Hematopoietic multipotent progenitor cell (in vitro differentiated cells): ENCODE results near the gene RPGRIP1L. TPM values are rescaled to one million over a fixed set of nuclear protein-coding genes. Genes with fewer than 3 reads are reported as not detected.

Source experiments
- DNase-seq, 3 donors: peaks; one replicate each; pipeline ENCODE4 v3.0.0-alpha.2; 2011 to 2015; ENCODE audit warnings: low read depth in 2 of 3, low spot score in 2 of 3
- total RNA-seq: library from RNA; depleted of rRNA; stranded (reverse); fragments of >200 nt; gene quantifications from one replicate; pipeline ENCODE4 v1.2.3, GENCODE V29; 2012

Gene RPGRIP1L
- total RNA-seq, 1 donor, result 2.2 TPM

DNA sequence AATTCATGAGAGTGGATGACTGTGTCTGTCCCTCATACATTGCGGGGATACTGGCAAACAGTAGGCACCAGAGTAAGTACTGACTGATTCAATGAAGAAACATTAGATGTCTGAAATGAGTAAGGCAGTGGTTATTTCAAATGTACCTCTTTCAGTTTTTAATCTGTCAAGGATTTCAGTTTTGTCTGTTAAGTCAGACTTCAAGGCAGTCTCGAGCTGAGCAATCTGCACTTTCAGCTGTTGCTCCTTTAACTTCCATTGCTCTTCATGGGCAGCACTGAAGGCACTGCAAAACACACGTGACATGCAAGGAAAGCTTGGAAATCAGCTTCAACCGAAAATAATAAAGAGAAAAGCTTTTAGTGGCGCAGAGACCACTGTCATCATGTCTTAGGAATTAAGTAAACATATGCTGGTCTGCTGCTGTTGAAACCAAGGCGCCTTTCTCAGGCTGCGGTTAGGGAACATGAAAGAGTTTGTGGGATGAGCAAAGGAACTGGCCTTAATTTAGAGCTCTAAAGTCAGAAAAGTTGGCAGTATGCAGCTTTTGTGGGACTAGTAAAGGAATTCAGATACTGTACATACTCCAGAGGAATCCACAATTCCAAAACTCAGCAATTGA is 38.8 kb downstream of the RPGRIP1L start:
- no peak for DNase-seq

- DNase-seq, result no peak
Observed at GRCh38 chr16:53662072-53662471, 41.6 kb downstream of the RPGRIP1L start.

DNA sequence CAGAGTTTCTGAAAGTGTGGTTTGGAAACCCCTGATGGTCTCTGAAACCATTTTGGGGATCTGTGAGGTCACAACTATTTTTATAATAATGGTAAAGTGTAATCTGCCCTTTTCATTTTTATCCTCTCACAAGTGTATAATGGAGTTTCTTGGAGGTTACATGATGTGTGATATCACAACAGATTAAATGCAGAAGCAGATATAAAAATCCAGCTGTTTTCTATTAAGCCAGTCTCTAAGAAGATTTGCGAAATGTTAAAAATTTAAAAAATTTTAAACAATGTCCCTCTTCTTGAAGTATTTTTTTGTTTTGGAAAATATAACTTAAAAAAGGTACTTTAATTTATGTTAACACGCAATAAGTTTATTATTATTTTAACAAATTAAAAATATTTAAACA is 48.7 kb downstream of the RPGRIP1L start:
- no peak for DNase-seq

- no peak for DNase-seq
Observed at GRCh38 chr16:53651357-53651756, 52.3 kb downstream of the RPGRIP1L start.

GRCh38 chr16:53646506-53646905 is 57.2 kb downstream of the RPGRIP1L start:
- no peak for DNase-seq

GRCh38 chr16:53643474-53643873 is 60.2 kb downstream of the RPGRIP1L start:
- DNase-seq, result no peak

DNA sequence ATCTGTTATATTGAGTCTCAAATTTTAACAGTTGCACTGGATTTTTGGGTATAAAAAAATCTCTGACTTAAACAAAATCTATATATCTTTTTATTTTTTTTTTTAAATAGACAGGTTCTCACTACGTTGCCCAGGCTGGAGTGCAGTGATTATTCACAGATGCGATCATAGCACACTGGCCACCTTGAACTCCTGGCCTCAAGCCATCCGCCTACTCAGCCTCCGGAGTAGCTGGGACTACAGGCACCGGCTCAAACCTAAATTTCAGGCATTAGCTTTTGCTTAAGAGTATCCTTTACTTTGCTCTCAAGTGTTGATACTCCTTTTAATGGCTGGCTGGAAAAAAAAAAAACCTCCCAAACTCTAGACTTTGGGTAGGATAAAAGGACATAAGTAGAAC is 61.6 kb downstream of the RPGRIP1L start:
- no peak for DNase-seq

GRCh38 chr16:53636978-53637377 is 66.7 kb downstream of the RPGRIP1L start:
- DNase-seq, result no peak

- DNase-seq, result no peak
Observed at GRCh38 chr16:53632526-53632925, 71.1 kb downstream of the RPGRIP1L start.

- no peak for DNase-seq
Observed at GRCh38 chr16:53631236-53632025, 72.2 kb downstream of the RPGRIP1L start.

DNA sequence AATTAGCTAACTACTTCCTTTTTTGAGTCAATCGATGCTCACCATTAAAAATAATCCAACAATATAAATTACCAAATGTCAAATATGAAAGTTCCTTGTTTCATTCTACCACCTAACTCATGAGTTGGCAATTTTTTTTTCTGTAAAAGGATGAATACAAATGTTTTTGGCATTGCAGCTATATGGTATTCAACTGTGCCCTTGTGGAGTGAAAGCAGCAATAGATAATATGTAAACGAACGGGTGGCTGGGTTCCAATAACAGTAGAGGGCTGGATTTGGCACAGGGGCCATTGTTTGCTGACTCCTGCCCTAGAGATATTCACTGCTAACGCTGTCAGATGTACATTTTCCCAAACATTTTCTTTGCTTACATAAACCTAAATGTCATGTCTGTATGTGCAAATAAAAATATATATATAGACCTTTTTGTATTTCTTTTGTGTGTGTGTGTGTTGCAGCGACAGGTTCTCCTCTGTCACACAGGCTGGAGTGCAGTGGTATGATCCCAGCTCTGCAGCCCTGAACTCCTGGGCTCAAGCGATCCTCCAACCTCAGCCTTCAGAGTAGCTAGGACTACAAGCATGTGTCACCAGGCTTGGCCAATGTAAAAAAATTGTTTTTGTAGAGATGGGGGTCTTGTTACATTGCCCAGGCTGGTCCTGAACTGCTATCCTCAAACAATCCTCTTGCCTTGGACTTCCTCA is 73.9 kb downstream of the RPGRIP1L start:
- DNase-seq, result no peak

DNA sequence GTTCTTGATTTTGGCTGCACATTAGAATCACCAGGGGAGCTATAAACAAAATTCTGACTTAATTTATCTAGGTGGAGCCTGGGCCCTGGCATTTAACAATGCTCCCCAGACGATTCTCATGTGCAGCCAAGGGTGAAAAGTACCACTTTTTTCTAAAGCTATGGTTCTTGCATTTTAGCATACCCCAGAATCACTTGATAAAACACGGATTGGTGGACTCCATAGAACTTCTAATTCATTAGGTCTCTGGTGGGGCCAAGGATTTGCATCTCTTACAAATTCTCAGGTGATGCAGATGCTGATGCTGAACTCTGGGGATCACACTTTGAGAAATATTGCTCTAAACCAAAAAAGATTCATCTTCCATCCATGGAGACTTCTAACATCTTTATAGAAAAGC is 74.5 kb downstream of the RPGRIP1L start:
- no peak for DNase-seq

DNA sequence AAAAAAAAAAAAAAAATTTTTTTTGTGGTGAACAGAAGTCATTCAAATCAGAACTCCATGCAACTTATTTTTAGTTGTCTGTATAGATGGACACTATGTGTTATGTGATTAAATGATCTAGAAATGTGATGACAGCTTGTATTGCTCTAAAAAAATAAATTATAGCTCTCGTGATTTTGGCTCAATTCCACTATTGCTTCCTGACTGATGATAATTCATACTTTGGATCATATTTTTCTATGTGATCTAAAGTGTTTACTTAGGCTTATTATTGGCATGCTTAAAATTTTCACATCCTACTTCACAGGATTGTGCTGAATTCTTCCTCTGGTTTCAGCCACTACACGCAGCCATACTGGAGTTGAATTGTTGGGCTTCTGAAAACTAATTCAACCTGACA is 76.8 kb downstream of the RPGRIP1L start:
- DNase-seq, result no peak

DNA sequence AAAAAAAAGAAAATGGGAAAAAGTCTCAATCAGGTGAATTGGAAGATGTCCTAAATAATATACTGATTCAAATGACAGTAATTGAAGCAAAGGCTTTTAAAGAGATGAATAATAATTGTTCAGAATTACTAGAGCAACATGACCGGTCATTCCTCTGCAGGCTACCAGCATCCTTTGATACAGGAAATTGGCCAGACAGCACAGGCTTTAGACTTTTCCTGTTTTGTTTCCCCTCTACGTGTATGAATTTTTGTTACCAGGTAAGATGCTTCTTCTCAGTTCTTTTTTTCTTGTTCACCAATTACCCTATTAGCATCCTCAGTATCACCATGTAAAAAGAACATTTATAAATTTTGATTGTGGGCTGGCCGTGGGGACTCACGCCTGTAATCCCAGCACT is 77.5 kb downstream of the RPGRIP1L start:
- DNase-seq, result no peak

- DNase-seq, result no peak
Observed at GRCh38 chr16:53625221-53625620, 78.4 kb downstream of the RPGRIP1L start.

- DNase-seq, result no peak
Observed at GRCh38 chr16:53622315-53622714, 81.3 kb downstream of the RPGRIP1L start.

GRCh38 chr16:53620476-53620875 is 83.2 kb downstream of the RPGRIP1L start:
- DNase-seq, result no peak

- DNase-seq, result no peak
Observed at GRCh38 chr16:53619235-53619634, 84.4 kb downstream of the RPGRIP1L start.

- no peak for DNase-seq
Observed at GRCh38 chr16:53614346-53614745, 89.3 kb downstream of the RPGRIP1L start.

DNA sequence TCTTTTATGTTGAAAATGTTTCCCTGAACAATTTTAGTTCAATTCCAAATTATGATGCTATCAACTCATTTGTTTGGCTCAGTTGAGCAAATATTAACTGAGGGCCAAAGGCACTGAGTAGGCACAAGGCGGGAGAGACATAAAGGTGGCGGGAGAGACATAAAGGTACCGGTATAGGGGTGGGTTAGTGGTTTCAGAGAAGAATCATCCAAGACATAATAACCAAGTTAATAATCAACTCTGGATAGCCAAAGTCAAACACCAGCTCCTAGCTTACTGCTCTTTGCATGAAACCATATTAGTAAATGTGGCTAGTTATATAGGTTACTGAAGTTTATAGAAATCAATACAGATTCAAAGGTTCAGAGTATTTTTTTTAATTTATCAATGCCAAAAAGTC is 91.7 kb downstream of the RPGRIP1L start:
- no peak for DNase-seq

GRCh38 chr16:53611179-53611696 is 92.4 kb downstream of the RPGRIP1L start:
- DNase-seq, result no peak

DNA sequence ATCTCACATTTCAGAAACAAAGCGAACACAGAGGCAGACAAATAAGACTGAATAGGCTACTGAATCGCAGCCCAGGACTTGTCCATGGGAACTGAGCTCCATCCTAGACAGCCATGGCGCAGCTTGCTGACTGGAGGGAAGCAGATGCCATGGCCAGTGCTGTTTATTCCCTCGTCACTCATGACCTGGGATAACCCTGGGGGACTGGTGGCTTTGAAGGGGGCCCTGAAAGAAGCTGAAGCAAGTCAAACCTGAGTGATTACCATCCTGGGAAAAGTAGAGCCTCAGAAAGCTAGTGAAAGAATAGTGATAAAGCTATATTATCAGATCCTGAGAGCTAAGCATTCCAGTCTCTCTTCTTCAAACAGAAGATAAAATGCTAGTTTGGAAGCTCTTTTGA is 94.1 kb downstream of the RPGRIP1L start:
- DNase-seq, result no peak
